Upper lobe of left lung (tissue), 6 donors: Measurements from ENCODE around the gene OSBPL10. TPM values are rescaled to one million over a fixed set of nuclear protein-coding genes. Genes with fewer than 3 reads are reported as not detected.
"Not testable (repeated sequence)": the region's sequence is repeated elsewhere in the genome, so short reads cannot be mapped to it uniquely, and the experiment has no call there.

Experiments
- ATAC-seq, 2 donors: fragments of 200-7000 bp; cut with Tn5 transposase; one replicate each; pipeline ENCODE4 v1.9.1; 2022; ENCODE audit warnings: mild to moderate bottlenecking in 2 of 2, moderate library complexity in 2 of 2; ENCODE audit not compliant: low FRiP score in 2 of 2
- DNase-seq, 2 donors: peaks; one replicate each; pipeline ENCODE4 v3.0.0-alpha.2; 2019 to 2020
- H3K27ac ChIP-seq, 4 donors: fragments of 200-600 bp; sonication (generic); one replicate each; pipeline ENCODE4 v1.5.1; 2016 to 2019
- H3K27me3 ChIP-seq, 4 donors: fragments of 200-600 bp; sonication (generic); one replicate each; pipeline ENCODE4 v1.5.1; 2017 to 2019
- H3K36me3 ChIP-seq, 4 donors: fragments of 200-600 bp; sonication (generic); one replicate each; pipeline ENCODE4 v1.5.1; 2016 to 2019
- H3K4me1 ChIP-seq, 4 donors: fragments of 200-600 bp; sonication (generic); one replicate each; pipeline ENCODE4 v1.5.1; 2018 to 2019
- H3K4me3 ChIP-seq, 4 donors: fragments of 200-600 bp; sonication (generic); one replicate each; pipeline ENCODE4 v1.5.1; 2017 to 2019; ENCODE audit warnings: mild to moderate bottlenecking in 2 of 4, moderate library complexity in 1 of 4
- H3K9me3 ChIP-seq, 4 donors: fragments of 200-600 bp; sonication (generic); one replicate each; pipeline ENCODE4 v1.5.1; 2018 to 2019
- CTCF ChIP-seq, 6 experiments: fragments of 450-650 bp in 4 of 6; fragments of 200-600 bp in 2 of 6; sonication (generic) in 2 of 6; IDR thresholded peaks; one replicate each; pipeline ENCODE4 v1.5.1; 2016 to 2019; ENCODE audit warnings: antibody characterized with exemption in 6 of 6
- EP300 ChIP-seq, 4 donors: sonication (generic); formaldehyde crosslinking; IDR thresholded peaks; one replicate each; pipeline ENCODE4 v1.5.1; 2017; ENCODE audit warnings: antibody characterized with exemption in 4 of 4, control low read depth in 2 of 4
- POLR2A ChIP-seq, 4 donors: fragments of 450-650 bp; IDR thresholded peaks; one replicate each; pipeline ENCODE4 v1.5.1; 2016 to 2017; ENCODE audit warnings: antibody characterized with exemption in 4 of 4, mild to moderate bottlenecking in 2 of 4
- POLR2AphosphoS5 ChIP-seq, 2 donors: sonication (generic); formaldehyde crosslinking; IDR thresholded peaks; one replicate each; pipeline ENCODE4 v1.5.1; 2017; ENCODE audit warnings: antibody characterized with exemption in 2 of 2
- WGBS, 2 donors: methylation state at CpG; one replicate each; pipeline ENCODE4 v1.1.5; 2017 to 2018; 5-methylcytosine and 5-hydroxymethylcytosine counted together
- total RNA-seq, 6 donors: library from RNA; depleted of rRNA in 4 of 6; stranded (reverse); fragments of >200 nt in 4 of 6; gene quantifications; one replicate each; pipeline versions ENCODE4 v1.1.0 to v1.2.1, GENCODE V29; 2016 to 2021
- donor health status: DM: no; HTN: no; CAD: no; lungs with moderate emphysema.
- donor health status: DM: no; HTN: yes; CAD: no; lungs with severe emphysema.

Gene OSBPL10
- total RNA-seq, 6 donors from 2014 or later = 13.6 to 73.9 (median 24.4) TPM

- TF ChIP-seq POLR2A (IDR thresholded peaks at IDR 0.05) (no peak), CTCF (IDR thresholded peaks at IDR 0.05) (no peak)
- no peak for ATAC-seq
- WGBS, 2 donors = 94 to 100% methylated on average over 1 of the region's 1 CpG
- Histone ChIP-seq H3K27ac (no peak overlapping the region), H3K9me3 (no peaks in the 10 kb centered on the region), H3K36me3 (no peaks in the 10 kb centered on the region), H3K4me3 (no peak overlapping the region), H3K4me1 (no peaks in the 10 kb centered on the region), H3K27me3 (no peaks in the 10 kb centered on the region)
- no peak for DNase-seq
These were observed 195.3 kb downstream of the OSBPL10 start for GRCh38 chr3:31785734-31786133.

- 78 to 84% methylated on average over 7 of the region's 7 CpGs for WGBS, 2 donors
- Histone ChIP-seq H3K4me1 (no peaks in the 10 kb centered on the region), H3K9me3 (no peaks in the 10 kb centered on the region), H3K27ac (no peak overlapping the region), H3K27me3 (no peaks in the 10 kb centered on the region), H3K4me3 (no peak overlapping the region), H3K36me3 (no peaks in the 10 kb centered on the region)
- TF ChIP-seq POLR2A (IDR thresholded peaks at IDR 0.05) (no peak), POLR2AphosphoS5 (IDR thresholded peaks at IDR 0.05) (no peak), EP300 (IDR thresholded peaks at IDR 0.05) (no peak), CTCF (IDR thresholded peaks at IDR 0.05) (no peak)
- no peak for ATAC-seq
- DNase-seq = no peak
These were observed 195.8 kb downstream of the OSBPL10 start for GRCh38 chr3:31785286-31785685.

GRCh38 chr3:31783851-31784250, 197.2 kb downstream of the OSBPL10 start:
- WGBS, 2 donors = 89 to 90% methylated on average over 2 of the region's 2 CpGs
- not testable (repeated sequence) for H3K4me1 ChIP-seq, H3K36me3 ChIP-seq, DNase-seq, H3K27ac ChIP-seq, H3K27me3 ChIP-seq, H3K4me3 ChIP-seq, H3K9me3 ChIP-seq, ATAC-seq

GRCh38 chr3:31782306-31782705, 198.8 kb downstream of the OSBPL10 start:
- not testable (repeated sequence) for H3K4me3 ChIP-seq, H3K4me1 ChIP-seq, H3K9me3 ChIP-seq, H3K27ac ChIP-seq, H3K36me3 ChIP-seq, H3K27me3 ChIP-seq, DNase-seq, ATAC-seq
- WGBS, 2 donors = 97 to 100% methylated on average over 1 of the region's 1 CpG

GRCh38 chr3:31779514-31779913, 201.5 kb downstream of the OSBPL10 start:
- TF ChIP-seq POLR2AphosphoS5 (IDR thresholded peaks at IDR 0.05) (no peak), EP300 (IDR thresholded peaks at IDR 0.05) (no peak)
- H3K4me3 ChIP-seq = no peak overlapping the region
- no peak for ATAC-seq
- H3K27ac ChIP-seq = no peak overlapping the region
- peaks cover 0 to 4% (median 0%) of the 10 kb centered on the region in 4 donors for H3K9me3 ChIP-seq
- DNase-seq = no peak
- WGBS, 2 donors = 26 to 47% methylated on average over 1 of the region's 1 CpG
- H3K36me3 ChIP-seq = no peaks in the 10 kb centered on the region
- H3K4me1 ChIP-seq = no peaks in the 10 kb centered on the region
- H3K27me3 ChIP-seq = no peaks in the 10 kb centered on the region

GRCh38 chr3:31777887-31778286, 203.2 kb downstream of the OSBPL10 start:
- no peak for ATAC-seq

More at GRCh38 chr3:31777887-31778286, 203.2 kb downstream of the OSBPL10 start:
- Histone ChIP-seq H3K4me1 (no peaks in the 10 kb centered on the region), H3K9me3 (peaks cover 0 to 4% (median 0%) of the 10 kb centered on the region in 4 donors), H3K27ac (no peak overlapping the region), H3K4me3 (no peak overlapping the region), H3K36me3 (no peaks in the 10 kb centered on the region), H3K27me3 (no peaks in the 10 kb centered on the region)
- TF ChIP-seq EP300 (IDR thresholded peaks at IDR 0.05) (no peak), CTCF (IDR thresholded peaks at IDR 0.05) (no peak), POLR2A (IDR thresholded peaks at IDR 0.05) (no peak), POLR2AphosphoS5 (IDR thresholded peaks at IDR 0.05) (no peak)
- DNase-seq = no peak
